Omental fat pad (tissue), 4 donors: Measurements from ENCODE around the gene TMIE. TPM values are rescaled to one million over a fixed set of nuclear protein-coding genes. Genes with fewer than 3 reads are reported as not detected.
A peak's percentile ranks its signal among the peaks of the same experiment; 100 is the strongest.

Experiments
- ATAC-seq: fragments of 150-250 bp; one replicate; pipeline ENCODE4 v1.9.1; 2016; ENCODE audit warnings: mild to moderate bottlenecking, moderate library complexity; ENCODE audit not compliant: low FRiP score
- DNase-seq: peaks from one replicate; pipeline ENCODE4 v3.0.0-alpha.2; 2019; ENCODE audit warnings: low spot score
- CTCF ChIP-seq, 3 donors: fragments of 450-650 bp; IDR thresholded peaks; one replicate each; pipeline ENCODE4 v1.5.1; 2016 to 2017; ENCODE audit warnings: antibody characterized with exemption in 3 of 3, mild to moderate bottlenecking in 3 of 3, moderate library complexity in 2 of 3
- total RNA-seq, 4 donors: library from RNA; depleted of rRNA; stranded (reverse); fragments of >200 nt; gene quantifications; one replicate each; pipeline ENCODE4 v1.1.0, GENCODE V29; 2016

Gene TMIE
- total RNA-seq, 4 donors from 2014 or later = 0.79 TPM; not detected in 3

GRCh38 chr3:46661776-46662766 is 39.1 kb upstream of the TMIE start:
- TF ChIP-seq CTCF (IDR thresholded peaks at IDR 0.05) = no peak
- DNase-seq = no peak
- ATAC-seq = no peak

GRCh38 chr3:46662771-46663551 is 38.2 kb upstream of the TMIE start:
- ATAC-seq = no peak
- TF ChIP-seq CTCF (IDR thresholded peaks at IDR 0.05) = no peak
- no peak for DNase-seq

GRCh38 chr3:46663591-46664135 is 37.5 kb upstream of the TMIE start:
- ATAC-seq (no peak), DNase-seq (no peak)

GRCh38 chr3:46664188-46664970 is 36.8 kb upstream of the TMIE start:
- DNase-seq (no peak), ATAC-seq (no peak)
- no peak for TF ChIP-seq CTCF (IDR thresholded peaks at IDR 0.05)

More at GRCh38 chr3:46663591-46664135, 37.5 kb upstream of the TMIE start:
- no peak for TF ChIP-seq CTCF (IDR thresholded peaks at IDR 0.05)

- ATAC-seq (no peak), DNase-seq (peak; percentile 17)
- TF ChIP-seq CTCF (IDR thresholded peaks at IDR 0.05) = no peak
Observed at GRCh38 chr3:46664971-46665762, 36.0 kb upstream of the TMIE start.
